ENCODE measurements around the gene C4orf36.

- peak; percentile 62 to 87 (median 78) for TF ChIP-seq CTCF (IDR thresholded peaks at IDR 0.05)
- no peak for TF ChIP-seq POLR2A (IDR thresholded peaks at IDR 0.05)
These were observed 3.7 kb upstream of the C4orf36 start for GRCh38 chr4:86895692-86896488.
